ENCODE measurements around the gene ADCY7.
"Not testable (repeated sequence)": the region's sequence is repeated elsewhere in the genome, so short reads cannot be mapped to it uniquely, and the experiment has no call there.

Gene ADCY7

GRCh38 chr16:50316102-50316847 lies 49.9 kb downstream of the ADCY7 start:
- no peak for DNase-seq

GRCh38 chr16:50316848-50317630 lies 50.7 kb downstream of the ADCY7 start:
- no peak for DNase-seq

GRCh38 chr16:50318796-50319578 lies 52.6 kb downstream of the ADCY7 start:
- DNase-seq: no peak

- no peak for DNase-seq
These were observed 54.0 kb downstream of the ADCY7 start for GRCh38 chr16:50320310-50320709.

GRCh38 chr16:50322333-50322732 lies 56.0 kb downstream of the ADCY7 start:
- no peak for DNase-seq

- DNase-seq: peak; percentile 10
These were observed 57.1 kb downstream of the ADCY7 start for GRCh38 chr16:50323335-50324011.

- no peak for DNase-seq
These were observed 58.0 kb downstream of the ADCY7 start for GRCh38 chr16:50324345-50324744.

GRCh38 chr16:50326264-50326663 lies 59.9 kb downstream of the ADCY7 start:
- DNase-seq: no peak

- DNase-seq: no peak
These were observed 60.6 kb downstream of the ADCY7 start for GRCh38 chr16:50326835-50327465.

GRCh38 chr16:50329446-50330189 lies 63.3 kb downstream of the ADCY7 start:
- DNase-seq: no peak

- no peak for DNase-seq
These were observed 65.2 kb downstream of the ADCY7 start for GRCh38 chr16:50331570-50331969.

GRCh38 chr16:50332599-50332998 lies 66.2 kb downstream of the ADCY7 start:
- DNase-seq: no peak

- DNase-seq: no peak
These were observed 68.0 kb downstream of the ADCY7 start for GRCh38 chr16:50334106-50334975.

GRCh38 chr16:50335196-50335958 lies 69.0 kb downstream of the ADCY7 start:
- DNase-seq: no peak

- no peak for DNase-seq
These were observed 70.5 kb downstream of the ADCY7 start for GRCh38 chr16:50336884-50337283.

GRCh38 chr16:50338371-50339231 lies 72.2 kb downstream of the ADCY7 start:
- no peak for DNase-seq

- no peak for DNase-seq
These were observed 74.2 kb downstream of the ADCY7 start for GRCh38 chr16:50340578-50340977.

- not testable (repeated sequence) for DNase-seq
These were observed 77.2 kb downstream of the ADCY7 start for GRCh38 chr16:50343566-50343965.

GRCh38 chr16:50345210-50345609 lies 78.9 kb downstream of the ADCY7 start:
- DNase-seq: not testable (repeated sequence)
